ENCODE data around the gene SLC25A26.
"Not testable (repeated sequence)": the region's sequence is repeated elsewhere in the genome, so short reads cannot be mapped to it uniquely, and the experiment has no call there.

The SLC25A26 gene

GRCh38 chr3:66268864-66269263, 48.1 kb downstream of the SLC25A26 start:
- DNase-seq (ENCODE audit: low read depth in 2 of 2, low spot score in 1 of 2), result no peak

GRCh38 chr3:66269411-66269810, 48.6 kb downstream of the SLC25A26 start:
- no peak for DNase-seq (ENCODE audit: low read depth in 2 of 2, low spot score in 1 of 2)

- DNase-seq (ENCODE audit: low read depth in 2 of 2, low spot score in 1 of 2), result no peak
These were observed 49.5 kb downstream of the SLC25A26 start for GRCh38 chr3:66270288-66270687.

DNA sequence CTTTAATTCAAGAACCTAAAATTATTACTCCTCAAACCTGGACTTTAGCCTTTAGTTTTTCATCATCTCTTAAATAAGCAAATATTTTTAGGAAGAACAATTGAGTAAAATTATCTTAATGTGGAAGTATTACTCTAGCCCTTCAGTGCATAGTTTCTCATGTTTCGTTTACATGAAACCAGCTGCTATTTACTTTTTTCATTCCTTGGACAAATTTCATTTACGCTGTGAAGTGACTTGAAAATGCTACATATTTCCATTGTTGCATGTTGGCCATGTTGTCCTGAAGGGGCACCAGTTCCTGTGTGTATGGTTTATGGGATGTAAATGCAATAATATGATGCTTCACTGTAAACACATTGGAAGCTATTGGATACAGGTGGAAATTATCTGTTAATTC, 49.9 kb downstream of the SLC25A26 start:
- DNase-seq (ENCODE audit: low read depth in 2 of 2, low spot score in 1 of 2), result no peak

- no peak for DNase-seq (ENCODE audit: low read depth in 2 of 2, low spot score in 1 of 2)
These were observed 50.4 kb downstream of the SLC25A26 start for GRCh38 chr3:66271231-66271630.

- no peak for DNase-seq (ENCODE audit: low read depth in 2 of 2, low spot score in 1 of 2)
These were observed 51.2 kb downstream of the SLC25A26 start for GRCh38 chr3:66272016-66272415.

- not testable (repeated sequence) for DNase-seq (ENCODE audit: low read depth in 2 of 2, low spot score in 1 of 2)
These were observed 54.0 kb downstream of the SLC25A26 start for GRCh38 chr3:66274837-66275236.

DNA sequence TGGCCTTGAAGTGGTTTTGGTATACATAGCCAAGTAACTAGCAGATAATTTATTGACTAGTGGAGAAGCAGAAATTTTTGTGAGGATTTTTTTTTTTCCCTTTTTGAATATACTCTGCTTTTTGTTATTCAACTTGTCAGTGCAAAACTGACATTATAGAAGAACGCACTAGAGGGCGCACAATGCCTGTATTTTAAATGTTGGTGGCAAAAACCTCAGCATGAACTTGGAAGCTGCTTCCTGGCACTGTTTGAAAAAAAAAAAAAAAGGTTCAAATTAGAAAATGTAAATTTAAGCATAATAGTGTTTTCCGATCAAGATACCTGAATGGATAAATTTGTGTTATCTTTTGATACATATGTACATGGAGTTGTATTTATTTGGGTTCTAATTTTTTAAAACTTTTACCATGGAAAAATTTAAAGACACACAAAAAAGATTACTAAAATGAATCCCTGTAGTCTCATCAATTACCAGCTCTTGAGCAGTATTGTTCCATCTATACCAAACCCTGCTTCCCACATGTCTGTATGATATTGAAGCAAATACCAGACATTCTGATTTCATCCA, 56.0 kb downstream of the SLC25A26 start:
- DNase-seq (ENCODE audit: low read depth in 2 of 2, low spot score in 1 of 2), result peak; percentile 7

DNA sequence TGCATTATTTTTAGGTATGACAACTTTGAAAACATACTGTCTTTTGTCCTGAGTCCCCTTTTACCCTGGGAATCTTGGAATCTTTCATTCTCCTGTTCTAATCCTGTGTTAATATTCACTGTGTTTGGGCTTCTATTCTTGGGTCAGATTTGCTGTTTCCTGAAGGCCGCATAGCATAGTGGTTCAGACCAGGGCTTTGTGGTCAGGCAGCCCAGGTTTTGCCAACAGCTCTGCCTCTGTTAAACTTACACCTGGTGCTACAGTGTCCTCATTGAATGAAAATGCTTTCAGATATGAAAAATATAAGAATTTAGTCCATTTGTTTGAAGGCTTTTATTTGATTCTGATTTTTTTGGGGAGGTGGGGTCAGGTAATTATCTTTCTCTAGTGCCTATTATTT, 58.4 kb downstream of the SLC25A26 start:
- DNase-seq (ENCODE audit: low read depth in 2 of 2, low spot score in 1 of 2), result no peak

DNA sequence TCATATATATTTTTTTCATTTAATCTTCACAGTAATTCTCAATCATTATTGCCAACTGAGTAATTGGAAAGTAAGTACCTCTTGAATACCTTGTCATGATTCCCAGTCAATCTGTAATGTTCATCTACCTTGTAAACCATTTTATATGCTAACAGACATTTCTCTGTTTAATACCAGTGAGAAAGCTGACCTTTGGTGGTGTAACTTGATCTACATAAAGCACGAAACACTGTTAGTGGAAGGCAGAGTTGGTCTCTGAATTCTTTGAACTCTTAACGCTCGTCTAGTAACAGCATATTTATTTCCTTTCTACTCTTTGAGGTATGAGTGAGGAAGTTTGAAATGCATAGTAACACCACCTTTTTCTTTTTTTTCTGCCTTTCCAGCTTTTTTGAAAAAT, 59.5 kb downstream of the SLC25A26 start:
- DNase-seq (ENCODE audit: low read depth in 2 of 2, low spot score in 1 of 2), result no peak

DNA sequence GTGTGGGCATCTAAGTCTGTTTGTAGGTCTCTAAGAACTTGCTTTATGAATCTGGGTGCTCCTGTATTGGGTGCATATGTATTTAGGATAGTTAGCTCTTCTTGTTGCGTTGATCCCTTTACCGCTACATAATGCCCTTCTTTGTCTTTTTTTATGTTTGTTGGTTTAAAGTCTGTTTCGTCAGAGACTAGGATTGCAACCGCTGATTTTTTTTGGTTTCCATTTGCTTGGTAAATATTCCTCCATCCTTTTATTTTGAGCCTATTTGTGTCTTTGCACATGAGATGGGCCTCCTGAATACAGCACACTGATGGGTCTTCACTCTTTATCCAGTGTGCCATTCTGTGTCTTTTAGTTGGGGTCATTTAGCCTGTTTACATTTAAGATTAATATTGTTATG, 71.1 kb downstream of the SLC25A26 start:
- not testable (repeated sequence) for DNase-seq (ENCODE audit: low read depth in 2 of 2, low spot score in 1 of 2)

DNA sequence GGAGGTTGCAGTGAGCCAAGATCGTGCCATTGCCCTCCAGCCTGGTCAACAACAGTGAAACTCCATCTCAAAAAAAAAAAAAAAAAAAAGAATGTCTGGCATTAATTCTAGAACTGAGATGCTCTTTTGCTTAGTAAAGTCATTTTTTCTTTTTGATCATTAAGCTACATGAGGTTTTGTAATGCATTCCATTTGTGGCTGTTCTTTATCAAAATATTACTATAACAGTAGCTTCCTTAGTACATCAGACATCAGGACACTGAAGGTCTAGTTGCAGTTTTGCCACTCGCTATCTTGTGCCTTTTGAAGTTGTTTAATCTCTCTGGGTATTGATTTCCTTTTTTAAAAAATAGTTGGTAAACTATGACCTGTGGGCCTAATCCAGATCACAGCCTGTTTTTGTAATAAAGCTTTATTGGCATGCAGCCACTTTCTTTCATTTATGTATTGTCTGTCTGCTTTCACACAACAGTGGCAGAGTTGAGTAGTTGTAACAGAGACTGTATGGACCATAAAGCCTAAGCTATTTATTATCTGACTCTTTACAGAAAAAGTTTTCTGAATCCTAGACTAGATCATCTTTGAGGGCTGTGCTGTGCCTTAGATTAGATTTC, 76.6 kb downstream of the SLC25A26 start:
- no peak for DNase-seq (ENCODE audit: low read depth in 2 of 2, low spot score in 1 of 2)

DNA sequence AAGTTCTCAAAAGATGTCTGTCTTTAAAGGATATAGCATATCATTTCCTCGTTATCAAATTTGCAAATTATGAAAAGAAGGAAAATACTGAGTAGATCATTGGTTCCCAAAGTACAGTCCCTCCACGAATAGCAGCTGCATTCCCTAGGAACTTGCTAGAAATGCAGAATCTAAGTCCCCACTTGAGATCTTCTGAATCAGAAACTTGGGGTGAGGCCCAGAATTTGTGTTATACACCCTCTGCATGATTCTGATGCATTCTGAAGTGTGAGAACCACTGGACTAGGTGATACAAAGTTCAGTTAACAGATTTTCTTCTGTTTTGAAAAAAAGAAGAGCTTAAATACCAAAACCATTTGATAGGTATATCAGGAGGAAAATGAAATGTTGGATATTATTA, 77.1 kb downstream of the SLC25A26 start:
- no peak for DNase-seq (ENCODE audit: low read depth in 2 of 2, low spot score in 1 of 2)

DNA sequence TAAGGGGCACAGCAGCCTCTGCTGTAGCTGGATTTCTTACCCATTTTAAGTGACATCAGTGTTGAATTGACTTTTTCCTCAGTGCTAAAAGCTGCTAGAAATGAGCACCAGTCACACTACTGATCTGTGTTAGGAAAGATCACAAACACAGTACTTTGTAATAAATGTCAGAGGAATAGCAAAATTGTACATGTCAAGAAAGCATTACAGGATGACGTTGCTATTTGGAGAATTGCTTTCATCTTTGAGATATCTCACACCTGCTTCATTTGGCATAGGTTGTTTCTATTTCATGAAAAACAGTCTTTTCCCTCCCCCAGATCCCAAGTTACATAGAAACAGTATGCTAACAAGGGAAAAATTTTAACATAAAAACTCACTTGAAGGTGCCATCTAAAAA, 77.8 kb downstream of the SLC25A26 start:
- DNase-seq (ENCODE audit: low read depth in 2 of 2, low spot score in 1 of 2), result no peak

GRCh38 chr3:66299085-66299484, 78.3 kb downstream of the SLC25A26 start:
- DNase-seq (ENCODE audit: low read depth in 2 of 2, low spot score in 1 of 2), result not testable (repeated sequence)

GRCh38 chr3:66299891-66300290, 79.1 kb downstream of the SLC25A26 start:
- no peak for DNase-seq (ENCODE audit: low read depth in 2 of 2, low spot score in 1 of 2)

- DNase-seq (ENCODE audit: low read depth in 2 of 2, low spot score in 1 of 2), result no peak
These were observed 81.5 kb downstream of the SLC25A26 start for GRCh38 chr3:66302288-66302687.

DNA sequence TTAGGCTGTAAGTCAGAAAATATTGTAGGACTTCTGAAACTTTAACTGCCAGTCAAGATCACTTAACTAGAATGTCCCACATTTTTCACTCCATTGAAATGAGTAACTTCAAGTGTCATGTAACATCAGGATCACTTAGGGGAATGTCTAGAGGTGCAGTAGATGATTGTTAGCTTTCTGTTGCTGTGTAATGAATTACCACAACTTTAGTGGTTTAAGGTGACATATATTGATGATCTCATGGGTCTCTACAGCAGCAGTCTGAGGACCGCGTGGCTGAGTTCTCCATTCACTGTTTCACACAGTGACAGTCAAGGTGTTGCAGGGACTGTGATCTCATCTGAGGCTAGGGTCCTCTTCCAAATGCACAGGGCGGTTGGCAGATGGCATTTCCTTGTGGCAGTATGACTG, 82.7 kb downstream of the SLC25A26 start:
- no peak for DNase-seq (ENCODE audit: low read depth in 2 of 2, low spot score in 1 of 2)

DNA sequence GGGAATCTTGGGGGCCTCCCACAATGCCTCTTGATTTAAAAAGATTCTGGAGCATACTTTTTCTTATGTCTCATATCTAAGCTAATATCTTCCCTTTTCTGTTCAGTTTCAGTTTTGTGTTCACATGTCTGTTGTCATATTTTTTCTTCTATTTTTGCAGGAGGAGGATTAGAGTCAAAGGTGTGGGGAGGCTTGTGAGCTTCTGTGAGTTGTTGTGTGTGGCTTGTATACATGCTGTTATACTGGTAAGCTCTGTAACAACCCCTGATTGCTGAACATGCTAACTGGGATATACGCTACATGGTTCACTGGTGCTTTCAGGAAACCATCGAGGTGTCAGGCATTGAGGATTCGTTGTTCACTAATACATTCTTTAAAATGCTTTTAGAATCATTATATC, 83.5 kb downstream of the SLC25A26 start:
- no peak for DNase-seq (ENCODE audit: low read depth in 2 of 2, low spot score in 1 of 2)

- DNase-seq (ENCODE audit: low read depth in 2 of 2, low spot score in 1 of 2), result not testable (repeated sequence)
These were observed 85.3 kb downstream of the SLC25A26 start for GRCh38 chr3:66306086-66306485.

DNA sequence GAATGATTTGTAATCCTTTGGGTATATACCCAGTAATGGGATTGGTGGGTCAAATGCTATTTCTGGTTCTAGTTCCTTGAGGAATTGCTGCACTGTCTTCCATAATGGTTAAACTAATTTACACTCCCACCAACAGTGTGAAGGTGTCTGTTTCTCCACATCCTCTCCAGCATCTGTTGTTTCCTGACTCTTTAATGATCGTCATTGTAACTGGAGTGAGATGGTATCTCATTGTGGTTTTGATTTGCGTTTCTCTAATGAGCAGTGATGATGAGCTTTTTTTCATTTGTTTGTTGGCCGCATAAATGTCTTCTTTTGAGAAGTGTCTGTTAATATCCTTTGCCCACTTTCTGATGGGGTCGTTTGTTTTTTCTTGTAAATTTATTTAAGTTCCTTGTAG, 86.2 kb downstream of the SLC25A26 start:
- not testable (repeated sequence) for DNase-seq (ENCODE audit: low read depth in 2 of 2, low spot score in 1 of 2)

DNA sequence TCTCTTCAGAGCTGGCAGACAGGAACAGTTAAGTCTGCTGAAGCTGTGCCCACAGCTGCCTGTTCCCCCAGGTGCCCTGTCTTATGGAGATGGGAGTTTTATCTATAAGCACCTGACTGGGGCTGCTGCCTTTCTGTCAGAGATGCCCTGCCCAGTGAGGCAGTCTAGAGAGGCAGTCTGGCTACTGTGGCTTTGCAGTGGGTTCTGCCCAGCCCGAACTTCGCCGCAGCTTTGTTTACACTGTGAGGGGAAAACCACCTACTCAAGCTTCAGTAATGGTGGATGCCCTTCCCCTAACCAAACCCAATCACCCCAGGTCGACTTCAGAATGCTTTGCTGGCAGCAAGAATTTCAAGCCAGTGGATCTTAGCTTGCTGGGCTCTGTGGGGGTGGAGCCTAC, 91.2 kb downstream of the SLC25A26 start:
- DNase-seq (ENCODE audit: low read depth in 2 of 2, low spot score in 1 of 2), result peak in 1 of 2 donors; percentile 24

- DNase-seq (ENCODE audit: low read depth in 2 of 2, low spot score in 1 of 2), result no peak
These were observed 93.7 kb downstream of the SLC25A26 start for GRCh38 chr3:66314455-66314854.
